NCI-H2107 (cell line): Measurements from ENCODE around the gene PLTP.
"Not testable (repeated sequence)": the region's sequence is repeated elsewhere in the genome, so short reads cannot be mapped to it uniquely, and the experiment has no call there.

ENCODE experiments used
- DNase-seq: peaks from one replicate; lab custom pipeline; 2025; lab: John Stamatoyannopoulos, UW

Gene PLTP

GRCh38 chr20:45874104-45874481 lies 37.9 kb downstream of the PLTP start:
- not testable (repeated sequence) for DNase-seq

- no peak for DNase-seq
Observed at GRCh38 chr20:45873409-45874103, 38.4 kb downstream of the PLTP start.

GRCh38 chr20:45872626-45873025 lies 39.3 kb downstream of the PLTP start:
- DNase-seq, result no peak

GRCh38 chr20:45867819-45868176 lies 44.2 kb downstream of the PLTP start:
- DNase-seq, result no peak

GRCh38 chr20:45867136-45867818 lies 44.7 kb downstream of the PLTP start:
- no peak for DNase-seq

GRCh38 chr20:45866454-45866853 lies 45.5 kb downstream of the PLTP start:
- DNase-seq, result no peak

GRCh38 chr20:45863543-45864470 lies 48.1 kb downstream of the PLTP start:
- DNase-seq, result no peak

- no peak for DNase-seq
Observed at GRCh38 chr20:45861221-45862075, 50.5 kb downstream of the PLTP start.

- DNase-seq, result no peak
Observed at GRCh38 chr20:45860560-45861220, 51.3 kb downstream of the PLTP start.

GRCh38 chr20:45859916-45860315 lies 52.0 kb downstream of the PLTP start:
- no peak for DNase-seq

- DNase-seq, result no peak
Observed at GRCh38 chr20:45857882-45858216, 54.1 kb downstream of the PLTP start.

- peak; percentile 95 for DNase-seq
Observed at GRCh38 chr20:45857114-45857881, 54.7 kb downstream of the PLTP start, which contains the start of the genes ACOT8 and ZSWIM3. TSS of gene ACOT8 (minus strand) at chr20:45857392. CDS start at chr20:45857315, 77 bp downstream. TSS of gene ZSWIM3 (plus strand) at chr20:45857614. CDS start at chr20:45857826, 212 bp downstream.

- no peak for DNase-seq
Observed at GRCh38 chr20:45853484-45853883, 58.5 kb downstream of the PLTP start.

- no peak for DNase-seq
Observed at GRCh38 chr20:45852326-45852725, 59.6 kb downstream of the PLTP start.

- no peak for DNase-seq
Observed at GRCh38 chr20:45851501-45851900, 60.5 kb downstream of the PLTP start.

- no peak for DNase-seq
Observed at GRCh38 chr20:45850926-45851325, 61.0 kb downstream of the PLTP start.

GRCh38 chr20:45850238-45850637 lies 61.7 kb downstream of the PLTP start:
- no peak for DNase-seq

- no peak for DNase-seq
Observed at GRCh38 chr20:45848969-45849582, 62.9 kb downstream of the PLTP start.
